ENCODE results near the gene PTPA.
"Not testable (repeated sequence)": the region's sequence is repeated elsewhere in the genome, so short reads cannot be mapped to it uniquely, and the experiment has no call there.

Gene PTPA

GRCh38 chr9:129161534-129161837 lies 50.3 kb downstream of the PTPA start:
- no peak for FAIRE-seq

- no peak for FAIRE-seq
Observed at GRCh38 chr9:129162497-129163197, 51.4 kb downstream of the PTPA start.

- not testable (repeated sequence) for FAIRE-seq
Observed at GRCh38 chr9:129163198-129163670, 52.0 kb downstream of the PTPA start.

DNA sequence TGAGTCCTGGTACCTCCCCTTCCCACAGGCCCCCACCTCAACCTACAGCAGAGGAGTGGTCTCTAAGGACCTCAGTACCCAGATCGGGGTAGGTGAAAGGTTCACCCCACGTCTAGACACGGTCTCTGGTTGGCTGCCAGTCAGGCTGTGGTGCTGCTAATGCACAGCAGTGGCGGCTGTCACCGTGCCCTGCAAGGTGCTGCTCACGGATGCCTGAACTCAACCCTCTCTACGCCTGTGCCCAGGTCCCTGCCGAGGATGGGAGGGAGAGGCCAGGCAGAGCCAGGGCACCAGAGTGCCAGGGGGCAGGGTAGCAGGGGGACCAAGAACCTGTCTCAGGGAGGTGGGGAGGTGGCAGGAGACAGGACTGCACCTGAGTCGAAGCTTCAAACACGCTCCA lies 52.5 kb downstream of the PTPA start:
- no peak for FAIRE-seq

GRCh38 chr9:129164246-129164930 lies 53.2 kb downstream of the PTPA start:
- FAIRE-seq: no peak

DNA sequence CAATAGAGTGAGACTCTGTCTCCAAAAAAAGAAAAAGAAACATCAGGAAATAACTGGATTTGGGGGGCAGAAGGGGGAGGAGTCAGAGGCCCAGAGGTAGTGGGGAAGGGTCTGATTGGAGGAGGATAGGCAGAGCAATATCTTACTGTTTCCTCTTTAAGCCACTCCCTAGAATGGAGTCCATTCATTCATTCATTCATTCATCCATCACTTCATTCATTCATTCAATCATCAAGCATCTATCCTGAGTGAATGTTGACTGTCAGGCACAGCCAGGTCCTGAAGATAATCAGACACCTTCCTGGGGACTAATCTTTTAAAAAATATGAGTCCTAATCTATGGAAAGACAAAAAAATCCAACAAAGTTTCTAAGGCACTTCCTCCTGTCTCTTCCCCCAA lies 54.0 kb downstream of the PTPA start:
- FAIRE-seq: no peak

DNA sequence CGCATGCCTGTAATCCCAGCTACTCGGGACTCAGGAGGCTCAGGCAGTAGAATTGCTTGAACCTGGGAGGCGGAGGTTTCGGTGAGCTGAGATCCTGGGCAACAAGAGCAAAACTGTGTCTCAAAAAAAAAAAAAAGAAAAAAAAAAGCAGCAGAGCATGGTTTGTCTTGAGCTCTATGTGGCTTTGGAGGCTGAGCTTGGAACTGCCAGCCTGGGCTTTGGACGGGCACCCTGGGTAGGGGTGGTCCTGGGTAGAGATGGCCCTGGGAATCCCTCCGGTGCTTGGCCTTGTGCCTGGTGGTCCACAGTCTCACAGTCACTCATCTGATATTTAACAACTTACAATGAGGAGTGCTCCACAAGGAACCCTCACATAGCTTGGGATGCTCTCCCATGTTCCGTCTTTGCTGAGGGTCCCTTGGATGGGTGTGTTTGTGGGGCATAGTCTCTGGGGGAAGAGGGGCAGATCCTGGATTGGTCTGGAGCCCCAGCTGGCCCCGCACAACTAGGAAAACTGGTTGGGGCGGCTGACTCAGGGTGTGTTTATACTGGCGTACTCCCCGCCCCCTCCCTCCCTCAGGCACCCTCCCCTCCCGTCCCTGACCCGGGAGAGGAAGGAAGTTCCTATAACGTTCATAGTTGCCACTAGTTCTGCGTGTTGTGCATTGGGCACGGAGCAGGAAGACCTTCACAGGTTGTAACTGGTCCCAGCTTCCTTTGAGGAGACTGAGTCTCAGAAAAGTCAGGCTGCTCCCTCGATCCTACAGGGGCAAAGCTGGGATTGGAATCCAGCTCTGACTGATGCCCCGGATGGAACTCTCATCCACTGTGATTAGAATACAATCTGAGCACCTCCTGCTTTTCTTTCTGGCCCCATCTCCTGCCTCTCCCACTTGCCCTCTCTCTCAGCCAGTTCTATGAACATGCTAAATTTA lies 55.7 kb downstream of the PTPA start:
- FAIRE-seq: no peak

DNA sequence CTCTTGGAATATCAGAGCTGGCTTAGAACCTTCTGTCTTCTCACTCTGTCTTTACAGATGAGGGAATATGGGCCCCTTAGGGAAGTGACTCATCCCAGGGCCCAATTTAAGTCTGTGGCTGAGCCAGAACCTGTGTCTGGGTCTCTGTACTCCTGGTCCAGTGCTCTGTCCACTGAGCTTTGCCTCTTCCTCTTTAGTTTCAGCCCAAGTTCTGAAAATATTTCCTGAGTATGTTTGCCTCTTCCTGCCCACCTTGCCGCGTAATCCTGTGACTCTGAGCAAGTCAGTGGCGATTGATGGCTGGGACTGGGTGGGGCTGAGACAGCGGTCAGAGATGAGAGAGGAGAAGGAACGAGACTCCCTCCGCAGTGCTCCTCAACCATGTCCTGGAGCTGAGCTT lies 59.0 kb downstream of the PTPA start:
- no peak for FAIRE-seq

GRCh38 chr9:129171993-129172751 lies 61.0 kb downstream of the PTPA start:
- FAIRE-seq: no peak

DNA sequence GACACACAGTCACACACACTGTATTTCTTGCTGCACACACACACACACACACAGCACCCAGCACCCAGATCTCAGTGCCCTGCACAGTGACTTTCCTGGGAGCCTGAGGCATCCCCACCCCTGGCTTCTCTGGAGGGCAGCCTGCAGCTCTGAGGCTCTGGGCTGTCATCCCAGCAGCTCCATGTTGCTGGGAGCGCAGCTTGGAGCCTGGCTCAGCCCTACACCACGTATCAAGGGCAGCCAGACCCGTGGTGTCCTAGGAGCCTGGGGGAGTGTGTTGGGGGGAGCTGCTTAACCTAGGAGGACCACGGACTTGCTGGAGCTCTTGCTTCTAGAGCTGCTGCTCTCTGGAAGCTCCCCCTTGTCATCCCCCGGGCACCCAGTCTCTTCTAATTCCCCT lies 61.6 kb downstream of the PTPA start:
- no peak for FAIRE-seq

DNA sequence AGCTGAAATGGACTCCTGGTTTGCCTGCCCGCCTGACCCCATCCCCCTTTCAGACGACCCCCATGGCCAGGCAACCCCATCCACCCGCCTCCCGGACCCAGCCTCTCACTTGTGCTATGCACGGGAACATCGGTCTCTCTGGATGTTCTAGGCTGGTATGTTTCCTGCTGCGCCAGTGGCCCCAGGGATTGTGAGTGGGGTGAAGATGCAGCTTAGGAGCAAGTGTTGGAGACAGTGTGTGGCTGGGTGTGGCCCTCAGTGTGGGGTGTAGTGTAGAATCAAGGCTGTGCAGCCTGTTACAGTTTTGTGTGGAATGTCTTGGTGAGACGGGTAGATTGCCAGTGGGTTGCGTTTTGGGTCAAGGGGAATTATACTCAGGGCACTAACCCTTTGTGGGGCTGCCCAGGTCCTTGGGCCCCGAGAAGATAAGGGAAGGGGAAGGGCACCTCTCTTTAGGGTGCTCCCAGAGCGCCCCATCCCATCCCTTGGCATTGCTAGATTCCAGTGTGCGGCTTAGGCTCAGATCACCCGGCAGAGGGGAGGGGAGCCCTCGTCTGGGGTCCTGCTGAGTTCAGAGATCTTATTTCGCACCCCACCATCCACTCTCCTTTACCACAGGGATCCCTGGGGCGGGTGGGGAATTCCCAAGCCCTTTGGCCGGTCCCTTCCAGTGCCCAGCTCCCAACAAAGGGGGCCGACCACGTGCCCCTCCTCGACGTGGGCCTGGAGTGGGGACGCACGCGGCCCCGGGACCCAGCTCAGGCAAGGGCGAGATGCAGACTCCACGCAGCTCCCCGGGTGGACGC lies 62.3 kb downstream of the PTPA start:
- FAIRE-seq: no peak

GRCh38 chr9:129174102-129174723 lies 63.0 kb downstream of the PTPA start:
- no peak for FAIRE-seq

DNA sequence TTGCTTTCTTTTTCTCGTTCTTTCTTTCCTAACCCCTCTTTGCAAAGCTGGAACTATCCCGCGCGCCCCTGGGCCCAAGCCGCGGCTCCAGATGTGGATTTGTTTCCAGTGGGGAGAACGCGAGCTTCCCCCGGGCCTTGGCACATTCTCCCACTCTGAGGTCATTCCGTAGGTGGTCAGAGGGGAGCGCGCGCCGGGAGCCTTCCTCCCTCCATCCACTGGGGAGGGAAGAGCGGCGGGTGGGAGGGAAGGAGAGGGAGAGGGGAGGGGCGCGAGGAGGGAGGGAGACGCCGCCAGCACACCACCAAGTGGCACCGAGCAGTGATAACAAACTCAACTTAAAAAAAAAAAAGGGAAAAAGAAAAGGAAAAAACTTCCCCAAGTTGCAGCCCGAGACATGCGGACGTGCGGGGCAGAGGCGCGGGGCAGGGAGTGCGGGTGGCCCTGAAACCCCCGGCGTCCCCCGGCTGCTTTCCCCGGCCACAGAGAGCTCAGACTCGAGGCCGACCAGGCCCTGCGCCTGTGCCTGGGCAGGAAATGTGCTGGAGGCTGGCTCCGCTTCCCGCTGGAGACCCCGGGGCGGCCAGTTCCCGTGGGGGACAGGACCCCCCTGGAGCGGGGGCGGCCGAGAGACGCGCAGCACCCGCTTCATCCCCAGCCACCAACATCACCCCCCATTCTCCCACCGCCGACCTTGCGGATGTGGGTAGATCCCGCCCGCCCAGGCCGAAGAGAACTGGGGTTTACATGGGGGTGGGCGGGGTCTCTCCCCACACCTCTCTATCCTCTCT lies 63.7 kb downstream of the PTPA start:
- FAIRE-seq: no peak

DNA sequence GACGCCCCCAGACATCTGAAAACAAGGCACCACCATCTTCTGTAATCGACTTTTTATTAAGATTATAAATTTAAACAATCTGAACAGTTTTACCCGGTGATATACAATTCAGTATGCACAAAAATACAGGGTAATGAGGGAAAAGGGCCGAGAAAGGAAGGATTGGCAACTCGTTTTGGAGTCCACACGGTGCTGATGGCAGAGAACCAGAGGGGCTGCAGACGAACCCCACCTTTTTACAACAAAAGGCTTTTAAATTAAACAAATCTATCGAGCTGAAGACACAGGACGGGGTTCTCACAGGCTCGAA lies 64.3 kb downstream of the PTPA start:
- FAIRE-seq: no peak

GRCh38 chr9:129175825-129176633 lies 64.8 kb downstream of the PTPA start:
- no peak for FAIRE-seq

DNA sequence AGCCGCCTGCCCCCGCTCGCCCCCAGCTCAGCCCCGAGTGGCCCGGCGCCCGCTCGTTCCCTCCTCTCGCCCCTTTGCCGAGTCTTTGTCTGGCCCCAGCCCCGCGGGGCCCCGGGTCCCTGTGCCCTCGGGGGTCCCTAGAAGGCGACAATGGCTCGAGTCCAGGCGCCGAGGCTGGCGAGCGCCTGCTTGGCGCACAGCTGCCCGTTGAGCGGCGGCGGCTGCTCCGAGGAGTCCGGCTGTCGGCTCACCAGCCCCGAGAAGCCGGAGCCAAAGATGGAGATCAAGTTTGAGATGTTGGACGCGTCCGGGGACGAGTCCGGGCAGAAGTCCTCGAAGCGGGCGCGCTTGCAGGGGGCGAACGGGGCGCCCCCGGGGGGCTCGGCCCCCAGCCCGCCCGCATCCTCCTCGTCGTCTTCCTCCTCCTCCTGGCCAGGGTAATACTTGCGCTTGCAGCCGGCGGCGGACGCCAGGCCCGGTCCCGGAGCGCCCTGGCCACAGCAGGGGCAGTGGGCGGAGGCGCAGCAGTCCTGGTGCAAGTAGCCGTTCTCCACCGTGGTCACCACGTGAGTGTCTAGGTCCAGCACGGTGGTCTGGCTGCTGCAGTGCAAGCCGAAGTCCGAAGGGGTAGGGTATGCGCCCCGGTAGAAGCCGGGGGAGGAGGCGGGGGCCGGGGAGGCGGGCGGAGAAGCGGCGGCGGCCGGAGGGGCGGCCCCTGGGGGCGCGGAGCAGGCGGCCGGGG lies 65.7 kb downstream of the PTPA start:
- FAIRE-seq: no peak

GRCh38 chr9:129177443-129177790 lies 66.2 kb downstream of the PTPA start:
- FAIRE-seq: no peak

GRCh38 chr9:129177791-129178567 lies 66.8 kb downstream of the PTPA start, which contains the start of gene IER5L:
Gene IER5L, minus strand, starts transcription at chr9:129178261. Its CDS starts 209 bp downstream, at chr9:129178052.
- no peak for FAIRE-seq

Data from islet of Langerhans (tissue), 1 donor.